ENCODE results near the gene PLXNC1. TPM values are rescaled to one million over a fixed set of nuclear protein-coding genes. Genes with fewer than 3 reads are reported as not detected.
A peak's percentile ranks its signal among the peaks of the same experiment; 100 is the strongest.

Gene PLXNC1
- total and polyA plus RNA-seq, 2 experiments from 2014 or later = 0.78 to 1.9 TPM

GRCh38 chr12:94133964-94134795 lies 14.2 kb upstream of the PLXNC1 start:
- peaks cover 5% of the 10 kb centered on the region; the same call in 1 of the 2 replicates for H3K27me3 ChIP-seq (replicated peaks; ENCODE audit: insufficient read depth)
- no peaks in the 10 kb centered on the region for H3K4me1 ChIP-seq (ENCODE audit: insufficient read depth)
- in situ Hi-C loops (cut with MboI) = loop anchor here (25.0 kb wide), 2 partner anchors 628 to 1203 kb away; no protein-coding TSS in a partner anchor
- TF ChIP-seq EZH2phosphoT487 (IDR thresholded peaks at IDR 0.05; ENCODE audit: insufficient read depth, low read depth) (no peak), EZH2 (IDR thresholded peaks at IDR 0.05; ENCODE audit: insufficient read depth, poor library complexity, severe bottlenecking) (no peak)
- no peaks in the 10 kb centered on the region for H3K9me2 ChIP-seq (ENCODE audit: insufficient read depth)
- peak overlapping the region; percentile 61 for H3K4me3 ChIP-seq
- no peaks in the 10 kb centered on the region for H3K79me2 ChIP-seq (ENCODE audit: insufficient read depth)
- H4K20me1 ChIP-seq (ENCODE audit: insufficient read depth) = no peaks in the 10 kb centered on the region
- H3K4me2 ChIP-seq (ENCODE audit: unreplicated experiment) = peak overlapping the region; percentile 78
- no peaks in the 10 kb centered on the region for H3K36me3 ChIP-seq (ENCODE audit: low read depth)
- peak overlapping the region; percentile 53; the same call in 1 of the 2 replicates for H2AFZ ChIP-seq
- no peaks in the 10 kb centered on the region for H3F3A ChIP-seq (ENCODE audit: insufficient read depth)
- no peaks in the 10 kb centered on the region for H3K9me3 ChIP-seq (ENCODE audit: low read depth)
- DNase-seq = peak; percentile 82
- no peak overlapping the region for H3K9ac ChIP-seq
- WGBS, 2 experiments (ENCODE audit: low coverage in 1 of 2, low lambda C conversion rate in 2 of 2, missing lambda C conversion rate in 2 of 2) = 16 to 17% methylated on average over 6 of the region's 6 CpGs
- H3K27ac ChIP-seq = no peak overlapping the region

GRCh38 chr12:94135896-94136295 lies 12.5 kb upstream of the PLXNC1 start:
- no peaks in the 10 kb centered on the region for H3K4me1 ChIP-seq (ENCODE audit: insufficient read depth)
- no peak overlapping the region for H2AFZ ChIP-seq
- no peak overlapping the region for H3K27ac ChIP-seq
- in situ Hi-C loops (cut with MboI) = loop anchor here (5.0 to 25.0 kb wide), 3 partner anchors 396 to 1201 kb away; no protein-coding TSS in a partner anchor
- H3K79me2 ChIP-seq (ENCODE audit: insufficient read depth) = no peaks in the 10 kb centered on the region
- no peak for DNase-seq
- H3K9me2 ChIP-seq (ENCODE audit: insufficient read depth) = no peaks in the 10 kb centered on the region
- H4K20me1 ChIP-seq (ENCODE audit: insufficient read depth) = no peaks in the 10 kb centered on the region
- no peak overlapping the region for H3K4me3 ChIP-seq
- no peaks in the 10 kb centered on the region for H3K9me3 ChIP-seq (ENCODE audit: low read depth)
- H3K4me2 ChIP-seq (ENCODE audit: unreplicated experiment) = no peak overlapping the region
- H3K36me3 ChIP-seq (ENCODE audit: low read depth) = no peaks in the 10 kb centered on the region
- WGBS, 2 experiments (ENCODE audit: low coverage in 1 of 2, low lambda C conversion rate in 2 of 2, missing lambda C conversion rate in 2 of 2) = 93 to 95% methylated on average over 1 of the region's 1 CpG
- H3K9ac ChIP-seq = no peak overlapping the region
- no peaks in the 10 kb centered on the region for H3F3A ChIP-seq (ENCODE audit: insufficient read depth)
- TF ChIP-seq EZH2phosphoT487 (IDR thresholded peaks at IDR 0.05; ENCODE audit: insufficient read depth, low read depth) (no peak), EZH2 (IDR thresholded peaks at IDR 0.05; ENCODE audit: insufficient read depth, poor library complexity, severe bottlenecking) (no peak)
- H3K27me3 ChIP-seq (replicated peaks; ENCODE audit: insufficient read depth) = no peaks in the 10 kb centered on the region; the same call in 1 of the 2 replicates

GRCh38 chr12:94139816-94140215 lies 8.6 kb upstream of the PLXNC1 start:
- no peak for TF ChIP-seq EZH2 (IDR thresholded peaks at IDR 0.05; ENCODE audit: insufficient read depth, poor library complexity, severe bottlenecking)
- TF ChIP-seq EZH2phosphoT487 (IDR thresholded peaks at IDR 0.05; ENCODE audit: insufficient read depth, low read depth) = no peak
- Histone ChIP-seq H3F3A (ENCODE audit: insufficient read depth) (no peaks in the 10 kb centered on the region), H3K4me1 (ENCODE audit: insufficient read depth) (no peaks in the 10 kb centered on the region), H2AFZ (no peak overlapping the region), H3K9me2 (ENCODE audit: insufficient read depth) (no peaks in the 10 kb centered on the region), H3K36me3 (ENCODE audit: low read depth) (no peaks in the 10 kb centered on the region), H3K4me2 (ENCODE audit: unreplicated experiment) (no peak overlapping the region), H3K79me2 (ENCODE audit: insufficient read depth) (no peaks in the 10 kb centered on the region), H3K9me3 (ENCODE audit: low read depth) (no peaks in the 10 kb centered on the region), H4K20me1 (ENCODE audit: insufficient read depth) (no peaks in the 10 kb centered on the region), H3K27me3 (replicated peaks; ENCODE audit: insufficient read depth) (peaks cover 18% of the 10 kb centered on the region), H3K4me3 (no peak overlapping the region), H3K27ac (no peak overlapping the region), H3K9ac (no peak overlapping the region)
- 85 to 88% methylated on average over 18 to 20 of the region's 21 CpGs for WGBS, 2 experiments (ENCODE audit: low coverage in 1 of 2, low lambda C conversion rate in 2 of 2, missing lambda C conversion rate in 2 of 2)
- no peak for DNase-seq
- in situ Hi-C loops (cut with MboI) = loop anchor here (5.0 to 25.0 kb wide), 4 partner anchors 295 to 1197 kb away; no protein-coding TSS in a partner anchor

- Histone ChIP-seq H3K4me1 (ENCODE audit: insufficient read depth) (no peaks in the 10 kb centered on the region), H3K36me3 (ENCODE audit: low read depth) (no peaks in the 10 kb centered on the region), H4K20me1 (ENCODE audit: insufficient read depth) (no peaks in the 10 kb centered on the region), H2AFZ (no peak overlapping the region), H3K9me2 (ENCODE audit: insufficient read depth) (no peaks in the 10 kb centered on the region), H3K27ac (no peak overlapping the region), H3F3A (ENCODE audit: insufficient read depth) (no peaks in the 10 kb centered on the region), H3K9ac (no peak overlapping the region), H3K9me3 (ENCODE audit: low read depth) (no peaks in the 10 kb centered on the region), H3K27me3 (replicated peaks; ENCODE audit: insufficient read depth) (peaks cover 18% of the 10 kb centered on the region), H3K4me2 (ENCODE audit: unreplicated experiment) (no peak overlapping the region), H3K4me3 (no peak overlapping the region), H3K79me2 (ENCODE audit: insufficient read depth) (no peaks in the 10 kb centered on the region)
- TF ChIP-seq EZH2phosphoT487 (IDR thresholded peaks at IDR 0.05; ENCODE audit: insufficient read depth, low read depth) = no peak
- WGBS, 2 experiments (ENCODE audit: low coverage in 1 of 2, low lambda C conversion rate in 2 of 2, missing lambda C conversion rate in 2 of 2) = 82 to 88% methylated on average over 13 of the region's 13 CpGs
- in situ Hi-C loops (cut with MboI) = loop anchor here (10.0 to 25.0 kb wide), 3 partner anchors 294 to 1197 kb away; no protein-coding TSS in a partner anchor
- DNase-seq = peak; percentile 22
Observed at GRCh38 chr12:94140556-94140955, 7.8 kb upstream of the PLXNC1 start.
